PC-9 (cell line): Measurements from ENCODE around the gene PHC2. TPM values are rescaled to one million over a fixed set of nuclear protein-coding genes. Genes with fewer than 3 reads are reported as not detected.
"Not testable (repeated sequence)": the region's sequence is repeated elsewhere in the genome, so short reads cannot be mapped to it uniquely, and the experiment has no call there.

Source experiments
- BruUV-seq: library from RNA; stranded (reverse); fragments of 400-500 nt; replicated peaks from 2 replicates; lab custom pipeline; 2021; lab: Mats Ljungman, UMichigan
- CTCF ChIA-PET: fragments of 300-600 bp; sonication (Branson Sonifier 250); formaldehyde crosslinking; loops from one replicate; lab custom pipeline; 2022; ENCODE audit warnings: antibody characterized with exemption; lab: Charles Lee
- POLR2A ChIA-PET: fragments of 300-600 bp; sonication (Branson Sonifier 250); formaldehyde crosslinking; loops from one replicate; lab custom pipeline; 2022; ENCODE audit warnings: antibody characterized with exemption; ENCODE audit not compliant: unreplicated experiment; lab: Charles Lee
- DNase-seq, 2 experiments: peaks; one replicate each; pipeline versions ENCODE4 v3.0.0 to v3.0.0-alpha.2; 2015 to 2022; ENCODE audit warnings: mixed read lengths in 1 of 2
- H2AFZ ChIP-seq: fragments of 200-600 bp; sonication (generic); 2 replicates; pipeline ENCODE4 v1.8.1; 2017; ENCODE audit warnings: antibody characterized with exemption
- H3F3A ChIP-seq: fragments of 200-600 bp; sonication (generic); 2 replicates; pipeline ENCODE4 v1.8.1; 2017; ENCODE audit warnings: antibody characterized with exemption, mild to moderate bottlenecking, low read depth; ENCODE audit not compliant: insufficient read depth
- H3K27ac ChIP-seq: fragments of 200-600 bp; sonication (generic); 2 replicates; pipeline ENCODE4 v1.6.1; 2016; ENCODE audit warnings: mixed run types
- H3K27me3 ChIP-seq: fragments of 200-600 bp; sonication (generic); 2 replicates; pipeline ENCODE4 v1.6.1; 2016; ENCODE audit warnings: low read depth, mixed run types; ENCODE audit not compliant: insufficient read depth
- H3K36me3 ChIP-seq: fragments of 200-600 bp; sonication (generic); 2 replicates; pipeline ENCODE4 v1.6.1; 2016; ENCODE audit warnings: low read depth, mixed run types
- H3K4me1 ChIP-seq: fragments of 200-600 bp; sonication (generic); replicated peaks from 2 replicates; pipeline ENCODE4 v1.6.1; 2016; ENCODE audit warnings: mixed run types; ENCODE audit not compliant: insufficient read depth
- H3K4me2 ChIP-seq: fragments of 200-600 bp; sonication (generic); 2 replicates; pipeline ENCODE4 v1.6.1; 2017; ENCODE audit warnings: mixed run types
- H3K4me3 ChIP-seq: fragments of 200-600 bp; sonication (generic); 2 replicates; pipeline ENCODE4 v1.6.1; 2016; ENCODE audit warnings: mixed run types
- H3K79me2 ChIP-seq: fragments of 200-600 bp; sonication (generic); 2 replicates; pipeline ENCODE4 v1.6.1; 2017; ENCODE audit warnings: low read depth, mixed run types
- H3K9me2 ChIP-seq: fragments of 200-600 bp; sonication (generic); 2 replicates; pipeline ENCODE4 v1.8.1; 2017; ENCODE audit warnings: mild to moderate bottlenecking; ENCODE audit not compliant: insufficient read depth
- H3K9me3 ChIP-seq: fragments of 200-600 bp; sonication (generic); 2 replicates; pipeline ENCODE4 v1.8.1; 2016; ENCODE audit warnings: low read depth; ENCODE audit not compliant: insufficient read depth
- H4K20me1 ChIP-seq: fragments of 200-600 bp; sonication (generic); 2 replicates; pipeline ENCODE4 v1.8.1; 2017; ENCODE audit not compliant: insufficient read depth
- EZH2 ChIP-seq: fragments of 200-600 bp; sonication (generic); IDR thresholded peaks from 2 replicates; pipeline ENCODE4 v1.8.0; 2017; ENCODE audit warnings: antibody characterized with exemption, low read depth
- intact Hi-C: fragments of 100-400 bp; cut with micrococcal nuclease; formaldehyde crosslinking; loops from one replicate; pipeline ENCODE4 v1.10.0; 2022; ENCODE audit not compliant: unreplicated experiment
- total RNA-seq: library from RNA; stranded (reverse); gene quantifications from 2 replicates; pipeline ENCODE4 v1.2.3, GENCODE V29; 2021
- TF ChIP-seq, protein P1 (sequence below): fragments of 200-600 bp; sonication (generic); conservative IDR thresholded peaks from 2 replicates; pipeline ENCODE4 v1.6.1; 2017; ENCODE audit warnings: mixed run types, antibody characterized with exemption, mild to moderate bottlenecking, moderate library complexity

PHC2 gene
- total RNA-seq, 1 experiment from 2014 or later, result 48.1 TPM

DNA sequence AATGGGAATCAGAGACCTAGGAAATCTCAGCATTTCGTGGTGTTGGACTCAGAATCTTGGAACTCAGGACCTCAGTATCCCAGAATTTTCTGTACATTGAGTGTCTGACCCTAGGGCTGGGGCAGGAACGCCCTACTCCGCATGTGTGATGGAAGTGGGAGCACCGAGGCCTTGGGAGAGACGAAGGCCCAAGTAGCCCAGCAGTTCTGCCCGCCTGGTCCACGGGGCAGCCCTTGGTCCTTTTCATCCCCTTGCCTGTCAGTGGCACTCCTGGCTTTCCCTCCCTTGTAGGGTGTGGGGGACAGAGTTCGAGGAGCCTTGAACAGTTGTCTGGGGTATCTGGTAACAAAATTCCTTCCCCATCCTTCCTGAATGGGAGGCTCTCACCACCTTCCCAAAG is 120.2 kb downstream of the PHC2 start:
- Histone ChIP-seq H3K27ac (no peak overlapping the region), H4K20me1 (no peaks in the 10 kb centered on the region), H3K36me3 (no peaks in the 10 kb centered on the region), H3K27me3 (no peaks in the 10 kb centered on the region), H3K79me2 (no peaks in the 10 kb centered on the region), H3F3A (no peaks in the 10 kb centered on the region), H3K9me2 (no peaks in the 10 kb centered on the region), H2AFZ (no peak overlapping the region), H3K4me1 (no peaks in the 10 kb centered on the region), H3K4me2 (no peak overlapping the region), H3K4me3 (no peak overlapping the region), H3K9me3 (no peaks in the 10 kb centered on the region)
- BruUV-seq, result no TSS peak
- no peak for DNase-seq
- ChIA-PET POLR2A (no interaction called here), CTCF (no interaction called here)
- TF ChIP-seq, protein P1, sequence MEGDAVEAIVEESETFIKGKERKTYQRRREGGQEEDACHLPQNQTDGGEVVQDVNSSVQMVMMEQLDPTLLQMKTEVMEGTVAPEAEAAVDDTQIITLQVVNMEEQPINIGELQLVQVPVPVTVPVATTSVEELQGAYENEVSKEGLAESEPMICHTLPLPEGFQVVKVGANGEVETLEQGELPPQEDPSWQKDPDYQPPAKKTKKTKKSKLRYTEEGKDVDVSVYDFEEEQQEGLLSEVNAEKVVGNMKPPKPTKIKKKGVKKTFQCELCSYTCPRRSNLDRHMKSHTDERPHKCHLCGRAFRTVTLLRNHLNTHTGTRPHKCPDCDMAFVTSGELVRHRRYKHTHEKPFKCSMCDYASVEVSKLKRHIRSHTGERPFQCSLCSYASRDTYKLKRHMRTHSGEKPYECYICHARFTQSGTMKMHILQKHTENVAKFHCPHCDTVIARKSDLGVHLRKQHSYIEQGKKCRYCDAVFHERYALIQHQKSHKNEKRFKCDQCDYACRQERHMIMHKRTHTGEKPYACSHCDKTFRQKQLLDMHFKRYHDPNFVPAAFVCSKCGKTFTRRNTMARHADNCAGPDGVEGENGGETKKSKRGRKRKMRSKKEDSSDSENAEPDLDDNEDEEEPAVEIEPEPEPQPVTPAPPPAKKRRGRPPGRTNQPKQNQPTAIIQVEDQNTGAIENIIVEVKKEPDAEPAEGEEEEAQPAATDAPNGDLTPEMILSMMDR, result no peak
- TF ChIP-seq EZH2, result no peak
- intact Hi-C loops, result no loop called here

DNA sequence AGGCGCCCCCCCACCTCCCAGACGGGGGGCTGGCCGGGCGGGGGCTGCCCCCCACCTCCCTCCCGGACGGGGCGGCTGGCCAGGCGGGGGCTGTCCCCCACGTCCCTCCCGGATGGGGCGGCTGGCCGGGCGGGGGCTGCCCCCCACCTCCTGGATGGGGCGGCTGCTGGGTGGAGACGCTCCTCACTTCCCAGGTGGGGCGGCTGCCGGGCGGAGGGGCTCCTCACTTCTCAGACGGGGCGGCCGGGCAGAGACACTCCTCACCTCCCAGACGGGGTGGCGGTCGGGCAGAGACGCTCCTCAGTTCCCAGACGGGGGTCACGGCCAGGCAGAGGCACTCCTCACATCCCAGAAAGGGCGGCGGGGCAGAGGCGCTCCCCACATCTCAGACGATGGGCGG is 121.5 kb downstream of the PHC2 start:
- BruUV-seq, CTCF ChIA-PET, H3K36me3 ChIP-seq, H3K4me3 ChIP-seq, H3K9me3 ChIP-seq, H2AFZ ChIP-seq, H3F3A ChIP-seq, H3K27ac ChIP-seq, H3K4me2 ChIP-seq, H3K4me1 ChIP-seq, H3K9me2 ChIP-seq, intact Hi-C loops, DNase-seq, POLR2A ChIA-PET, H4K20me1 ChIP-seq, H3K79me2 ChIP-seq, H3K27me3 ChIP-seq: not testable (repeated sequence)

DNA sequence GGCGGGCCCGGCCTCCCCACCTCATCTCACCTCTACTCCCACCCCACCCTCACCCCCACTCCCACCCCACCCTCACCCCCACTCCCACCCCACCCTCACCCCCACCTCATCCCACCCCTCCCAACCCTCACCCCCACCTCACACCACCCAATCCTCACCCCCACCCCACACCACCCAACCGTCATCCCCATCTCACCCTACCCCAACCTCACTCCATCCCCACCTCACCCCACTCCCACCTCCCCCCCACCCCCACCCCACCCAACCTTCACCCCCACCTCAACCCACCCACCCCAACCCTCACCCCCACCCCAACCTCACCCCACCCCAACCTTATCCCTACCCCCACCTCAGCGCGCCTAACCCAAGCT is 123.4 kb downstream of the PHC2 start:
- no peak overlapping the region for H2AFZ ChIP-seq
- no peaks in the 10 kb centered on the region for H3K79me2 ChIP-seq
- intact Hi-C loops, result no loop called here
- no peaks in the 10 kb centered on the region for H3K9me2 ChIP-seq
- no peak overlapping the region for H3K27ac ChIP-seq
- no peak overlapping the region for H3K4me2 ChIP-seq
- ChIA-PET POLR2A (no interaction called here), CTCF (no interaction called here)
- H3K9me3 ChIP-seq, result no peaks in the 10 kb centered on the region
- no peak for DNase-seq
- no peak for TF ChIP-seq EZH2
- TF ChIP-seq, protein P1, result no peak
- no peak overlapping the region for H3K4me3 ChIP-seq
- no peaks in the 10 kb centered on the region for H3K36me3 ChIP-seq
- H3F3A ChIP-seq, result no peaks in the 10 kb centered on the region
- no peaks in the 10 kb centered on the region for H4K20me1 ChIP-seq
- H3K4me1 ChIP-seq, result no peaks in the 10 kb centered on the region
- BruUV-seq, result no TSS peak
- H3K27me3 ChIP-seq, result no peaks in the 10 kb centered on the region
